ENCODE data around the gene CFAP46.

Gene CFAP46

GRCh38 chr10:132981173-132981555, 38.8 kb upstream of the CFAP46 start:
- DNase-seq = no peak
- in situ Hi-C loops (cut with HindIII; ENCODE audit: low pct_ligation_motif_present, low pct_unique_long_range_greater_than_20kb, low sequenced_read_pairs) = no loop called here

DNA sequence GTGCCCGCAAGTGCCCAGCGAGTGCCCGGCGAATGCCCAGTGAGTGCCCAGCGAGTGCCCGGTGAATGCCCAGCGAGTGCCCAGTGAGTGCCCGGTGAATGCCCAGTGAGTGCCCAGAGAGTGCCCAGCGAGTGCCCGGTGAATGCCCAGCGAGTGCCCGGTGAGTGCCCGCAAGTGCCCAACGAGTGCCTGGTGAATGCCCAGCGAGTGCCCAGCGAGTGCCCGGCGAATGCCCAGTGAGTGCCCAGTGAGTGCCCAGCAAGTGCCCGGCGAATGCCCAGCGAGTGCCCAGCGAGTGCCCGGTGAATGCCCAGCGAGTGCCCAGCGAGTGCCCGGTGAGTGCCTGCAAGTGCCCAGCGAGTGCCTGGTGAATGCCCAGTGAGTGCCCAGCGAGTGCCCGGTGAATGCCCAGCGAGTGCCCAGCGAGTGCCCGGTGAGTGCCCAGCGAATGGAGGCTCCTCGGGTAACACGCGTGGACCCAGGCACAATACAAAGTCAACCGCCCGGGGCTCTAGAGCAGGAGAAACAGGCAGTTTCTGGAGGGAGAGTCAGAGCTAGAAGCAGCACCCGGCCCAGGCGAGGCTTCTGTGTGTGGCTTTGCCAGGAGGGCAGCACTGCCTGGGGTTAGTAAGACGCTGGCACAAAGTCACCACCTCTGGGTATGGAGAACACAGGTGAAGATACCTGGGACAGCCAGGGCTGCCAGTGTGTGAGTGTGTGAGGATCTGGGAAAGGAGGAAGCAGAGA, 38.2 kb upstream of the CFAP46 start:
- no peak for DNase-seq
- in situ Hi-C loops (cut with HindIII; ENCODE audit: low pct_ligation_motif_present, low pct_unique_long_range_greater_than_20kb, low sequenced_read_pairs) = no loop called here

- no peak for DNase-seq
- in situ Hi-C loops (cut with HindIII; ENCODE audit: low pct_ligation_motif_present, low pct_unique_long_range_greater_than_20kb, low sequenced_read_pairs) = no loop called here
Measured at GRCh38 chr10:132979491-132980425, 37.4 kb upstream of the CFAP46 start.

- in situ Hi-C loops (cut with HindIII; ENCODE audit: low pct_ligation_motif_present, low pct_unique_long_range_greater_than_20kb, low sequenced_read_pairs) = no loop called here
- no peak for DNase-seq
Measured at GRCh38 chr10:132978542-132978941, 36.2 kb upstream of the CFAP46 start.

DNA sequence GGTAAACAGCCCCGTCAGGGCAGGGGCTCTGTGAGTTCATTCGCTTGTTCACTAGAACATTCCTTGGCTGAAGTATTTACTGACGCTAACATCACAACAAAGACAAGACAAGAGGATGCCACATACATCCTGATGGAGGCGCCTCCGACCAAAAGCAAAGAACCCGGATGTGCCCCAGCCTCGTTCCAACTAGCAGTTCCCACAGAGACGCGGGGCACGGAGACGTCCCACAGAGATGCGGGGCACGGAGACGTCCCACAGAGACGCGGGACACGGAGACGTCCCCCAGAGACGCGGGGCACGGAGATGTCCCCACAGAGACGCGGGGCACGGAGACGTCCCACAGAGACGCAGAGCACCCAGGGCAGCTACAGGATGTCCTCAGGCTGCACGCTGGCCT, 35.4 kb upstream of the CFAP46 start:
- in situ Hi-C loops (cut with HindIII; ENCODE audit: low pct_ligation_motif_present, low pct_unique_long_range_greater_than_20kb, low sequenced_read_pairs) = no loop called here
- no peak for DNase-seq

- DNase-seq = no peak
- in situ Hi-C loops (cut with HindIII; ENCODE audit: low pct_ligation_motif_present, low pct_unique_long_range_greater_than_20kb, low sequenced_read_pairs) = no loop called here
Measured at GRCh38 chr10:132977076-132977475, 34.7 kb upstream of the CFAP46 start.

GRCh38 chr10:132975831-132976682, 33.7 kb upstream of the CFAP46 start:
- in situ Hi-C loops (cut with HindIII; ENCODE audit: low pct_ligation_motif_present, low pct_unique_long_range_greater_than_20kb, low sequenced_read_pairs) = no loop called here
- DNase-seq = no peak

GRCh38 chr10:132974886-132975830, 32.8 kb upstream of the CFAP46 start:
- in situ Hi-C loops (cut with HindIII; ENCODE audit: low pct_ligation_motif_present, low pct_unique_long_range_greater_than_20kb, low sequenced_read_pairs) = no loop called here
- no peak for DNase-seq

- DNase-seq = no peak
- in situ Hi-C loops (cut with HindIII; ENCODE audit: low pct_ligation_motif_present, low pct_unique_long_range_greater_than_20kb, low sequenced_read_pairs) = no loop called here
Measured at GRCh38 chr10:132974249-132974796, 32.0 kb upstream of the CFAP46 start.

DNA sequence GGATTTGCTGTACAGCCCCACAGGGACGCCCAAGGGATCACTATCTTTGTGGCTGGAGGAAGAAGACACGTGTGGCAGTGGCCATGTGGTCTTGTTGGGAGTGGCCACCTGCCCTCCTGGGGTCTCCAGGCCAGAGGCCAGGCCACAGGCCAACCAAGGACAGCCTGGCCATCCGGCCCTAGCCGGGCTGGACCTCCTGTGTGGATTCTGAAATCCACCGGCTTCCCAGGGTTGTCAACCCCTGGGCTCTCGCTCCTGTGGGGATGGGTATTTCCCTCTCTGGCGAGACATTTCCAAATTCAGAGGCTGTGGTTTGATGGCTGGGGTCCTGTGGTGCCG, 31.5 kb upstream of the CFAP46 start:
- DNase-seq = no peak
- in situ Hi-C loops (cut with HindIII; ENCODE audit: low pct_ligation_motif_present, low pct_unique_long_range_greater_than_20kb, low sequenced_read_pairs) = no loop called here

- in situ Hi-C loops (cut with HindIII; ENCODE audit: low pct_ligation_motif_present, low pct_unique_long_range_greater_than_20kb, low sequenced_read_pairs) = no loop called here
- DNase-seq = no peak
Measured at GRCh38 chr10:132972986-132973902, 30.9 kb upstream of the CFAP46 start.

DNA sequence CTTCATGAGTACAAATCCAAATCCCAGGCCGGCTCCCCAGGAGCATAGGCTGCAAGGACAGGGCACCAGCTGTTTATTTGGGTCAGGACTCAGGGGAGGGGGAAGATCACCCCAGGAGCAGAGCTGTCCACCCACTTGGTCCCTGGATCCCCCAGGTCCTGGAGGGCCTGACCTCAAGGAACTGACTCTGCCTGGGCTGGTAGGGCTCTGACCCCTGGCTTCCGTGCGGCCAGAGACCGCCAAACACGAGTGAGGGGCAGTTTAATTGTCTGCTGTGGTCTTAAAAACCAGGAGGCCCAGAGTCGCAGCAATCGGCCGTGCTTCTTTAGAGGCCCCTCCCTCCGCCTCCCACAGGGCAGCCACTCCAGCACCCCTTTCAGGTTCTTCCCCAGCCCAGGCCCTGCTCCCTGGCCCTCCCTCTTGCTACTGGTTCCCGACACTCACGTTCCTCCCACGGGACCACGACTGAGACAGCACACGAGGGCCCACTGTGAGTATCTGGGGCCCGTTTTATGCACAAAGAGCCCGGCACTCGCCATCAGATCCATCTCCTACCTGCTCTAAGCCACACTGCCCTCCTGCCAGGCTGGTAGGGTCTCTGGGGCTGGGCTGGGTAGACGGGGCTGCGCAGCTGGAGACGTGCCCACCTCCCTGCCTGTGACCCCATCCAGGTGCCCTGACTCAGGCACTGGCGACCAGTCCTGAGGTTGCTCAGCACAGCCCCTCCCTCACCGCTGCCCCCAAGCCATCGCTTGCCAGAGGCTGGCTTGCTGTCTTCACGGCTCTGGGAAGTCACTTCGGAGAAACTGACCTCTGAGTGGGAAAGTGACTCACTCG, 30.0 kb upstream of the CFAP46 start:
- DNase-seq = no peak
- in situ Hi-C loops (cut with HindIII; ENCODE audit: low pct_ligation_motif_present, low pct_unique_long_range_greater_than_20kb, low sequenced_read_pairs) = no loop called here

DNA sequence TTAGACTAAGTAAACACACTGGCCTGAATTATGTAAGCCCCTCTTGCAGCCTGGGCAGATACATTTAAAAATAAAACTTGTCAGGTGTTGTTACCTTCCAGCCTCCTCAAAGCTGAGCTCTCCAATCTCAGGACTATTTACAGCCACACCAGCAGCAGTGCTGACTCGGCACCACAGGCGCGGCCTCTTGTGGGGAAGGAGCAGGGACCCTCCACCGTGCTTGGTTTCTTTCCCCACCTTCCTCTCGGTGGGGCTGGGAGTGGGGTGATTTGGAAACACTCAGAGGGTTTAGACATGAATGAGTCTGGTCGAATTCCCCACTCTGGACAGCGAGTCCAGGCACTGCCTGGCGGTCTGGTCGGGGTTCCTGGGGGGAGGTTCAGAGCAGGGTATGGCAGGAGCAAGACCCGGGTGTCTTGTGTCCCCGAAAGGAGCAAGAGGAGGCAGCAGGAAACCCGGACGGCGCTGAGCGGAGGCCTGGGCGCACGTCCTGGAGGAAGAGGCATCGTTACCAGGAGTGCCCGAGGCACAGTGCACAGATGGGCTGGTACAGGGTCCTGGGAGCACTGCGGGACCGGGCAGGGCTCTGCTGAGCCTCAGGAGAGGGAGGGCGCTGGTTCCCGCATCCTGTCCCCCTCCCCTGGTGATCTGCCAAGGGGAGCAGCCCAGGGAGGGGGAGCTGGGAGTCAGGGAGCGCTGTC, 29.2 kb upstream of the CFAP46 start:
- in situ Hi-C loops (cut with HindIII; ENCODE audit: low pct_ligation_motif_present, low pct_unique_long_range_greater_than_20kb, low sequenced_read_pairs) = no loop called here
- no peak for DNase-seq

DNA sequence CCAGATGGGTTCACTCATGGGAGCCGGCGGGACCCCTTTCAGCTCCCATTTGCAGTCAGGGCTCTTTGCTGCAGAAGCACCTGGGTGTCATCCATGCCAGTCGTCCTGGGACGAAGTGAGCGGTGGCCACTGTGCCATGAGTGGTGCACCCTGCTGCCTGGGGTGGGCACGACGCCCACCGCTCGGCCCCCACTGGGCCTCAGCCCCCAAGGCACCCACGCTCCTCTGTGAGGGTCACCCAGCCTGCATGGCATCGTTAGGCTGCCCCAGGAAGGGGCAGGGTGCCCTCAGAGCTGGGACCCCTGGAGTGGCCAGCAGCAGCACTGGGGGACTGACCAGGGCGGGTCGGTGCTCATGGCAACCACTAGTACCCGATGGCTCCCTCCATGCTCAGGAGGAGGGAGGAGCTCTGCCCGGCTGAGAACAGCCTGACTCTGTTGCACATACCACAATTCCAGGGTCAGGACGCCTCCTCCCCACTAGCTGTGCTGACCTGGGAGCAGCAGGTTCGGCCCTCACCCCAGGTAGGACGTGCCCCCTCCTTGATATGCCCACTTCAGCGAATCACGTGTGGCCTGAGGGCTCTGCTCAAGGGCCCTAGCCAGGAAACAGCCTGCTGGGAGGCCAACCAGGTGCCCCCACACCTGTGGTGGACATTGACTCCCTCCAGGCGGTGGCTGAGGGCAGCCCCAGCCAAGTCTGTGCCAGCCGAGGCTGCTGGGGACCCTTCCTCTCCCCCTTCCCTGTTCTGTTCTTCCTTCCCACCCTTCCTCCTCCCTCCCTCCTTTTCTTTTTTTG, 28.5 kb upstream of the CFAP46 start:
- DNase-seq = no peak
- in situ Hi-C loops (cut with HindIII; ENCODE audit: low pct_ligation_motif_present, low pct_unique_long_range_greater_than_20kb, low sequenced_read_pairs) = no loop called here

- DNase-seq = no peak
- in situ Hi-C loops (cut with HindIII; ENCODE audit: low pct_ligation_motif_present, low pct_unique_long_range_greater_than_20kb, low sequenced_read_pairs) = no loop called here
Measured at GRCh38 chr10:132967540-132967939, 25.2 kb upstream of the CFAP46 start.

Measured in ACHN (cell line).